PC-9 (cell line): ENCODE data around the gene HSPG2.

Experiments
- EZH2 ChIP-seq: fragments of 200-600 bp; sonication (generic); IDR thresholded peaks from 2 replicates; pipeline ENCODE4 v1.8.0; 2017; ENCODE audit warnings: antibody characterized with exemption, low read depth
- TF ChIP-seq, protein P1 (sequence below): fragments of 200-600 bp; sonication (generic); conservative IDR thresholded peaks from 2 replicates; pipeline ENCODE4 v1.6.1; 2017; ENCODE audit warnings: mixed run types, antibody characterized with exemption, mild to moderate bottlenecking, moderate library complexity

DNA sequence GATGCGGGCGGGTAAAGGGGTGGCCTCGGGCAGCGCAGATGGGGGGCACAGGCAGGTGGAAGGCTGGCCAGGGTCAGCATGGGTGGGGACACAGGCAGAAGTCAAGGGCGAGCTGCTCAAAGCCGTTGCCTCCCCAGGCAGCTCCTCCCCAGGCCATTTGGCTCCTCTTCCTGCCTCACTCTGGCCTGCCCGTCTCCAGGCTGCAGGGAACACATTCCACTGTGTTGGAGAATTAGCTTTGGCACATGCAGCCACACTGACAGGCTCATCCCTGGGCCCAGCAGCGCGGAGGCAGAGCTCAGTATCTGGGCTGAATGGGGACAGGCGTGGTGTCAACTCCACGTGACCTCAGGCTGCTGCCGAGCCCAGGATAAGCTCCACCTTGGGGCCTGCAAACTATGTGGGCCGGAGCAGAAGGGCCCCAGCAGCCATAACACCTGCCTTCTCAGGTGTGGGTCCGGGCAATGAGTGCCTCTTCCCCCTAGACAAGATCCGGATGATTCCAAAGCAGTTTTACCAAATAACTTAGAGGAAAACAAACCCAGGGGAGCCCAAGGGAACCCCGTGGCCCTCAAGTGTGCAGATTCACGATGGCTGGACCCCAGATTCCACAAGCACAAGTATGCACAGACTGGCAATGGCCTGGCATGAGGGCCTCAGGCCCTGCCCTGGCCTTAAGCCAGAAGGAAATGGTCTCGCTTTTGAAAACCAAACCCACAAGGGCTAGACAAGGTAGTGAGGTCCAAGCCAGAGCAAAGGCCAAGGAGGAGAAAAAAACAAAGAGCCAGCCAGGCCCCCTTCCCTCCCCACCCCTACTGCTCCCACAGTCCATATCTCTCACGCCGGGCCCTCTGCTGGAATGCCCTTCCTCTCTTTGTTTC, 40.2 kb downstream of the HSPG2 start:
- TF ChIP-seq, protein P1, sequence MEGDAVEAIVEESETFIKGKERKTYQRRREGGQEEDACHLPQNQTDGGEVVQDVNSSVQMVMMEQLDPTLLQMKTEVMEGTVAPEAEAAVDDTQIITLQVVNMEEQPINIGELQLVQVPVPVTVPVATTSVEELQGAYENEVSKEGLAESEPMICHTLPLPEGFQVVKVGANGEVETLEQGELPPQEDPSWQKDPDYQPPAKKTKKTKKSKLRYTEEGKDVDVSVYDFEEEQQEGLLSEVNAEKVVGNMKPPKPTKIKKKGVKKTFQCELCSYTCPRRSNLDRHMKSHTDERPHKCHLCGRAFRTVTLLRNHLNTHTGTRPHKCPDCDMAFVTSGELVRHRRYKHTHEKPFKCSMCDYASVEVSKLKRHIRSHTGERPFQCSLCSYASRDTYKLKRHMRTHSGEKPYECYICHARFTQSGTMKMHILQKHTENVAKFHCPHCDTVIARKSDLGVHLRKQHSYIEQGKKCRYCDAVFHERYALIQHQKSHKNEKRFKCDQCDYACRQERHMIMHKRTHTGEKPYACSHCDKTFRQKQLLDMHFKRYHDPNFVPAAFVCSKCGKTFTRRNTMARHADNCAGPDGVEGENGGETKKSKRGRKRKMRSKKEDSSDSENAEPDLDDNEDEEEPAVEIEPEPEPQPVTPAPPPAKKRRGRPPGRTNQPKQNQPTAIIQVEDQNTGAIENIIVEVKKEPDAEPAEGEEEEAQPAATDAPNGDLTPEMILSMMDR = no peak
- no peak for TF ChIP-seq EZH2
